OCI-LY1 (cell line): ENCODE results near the gene NEU3.

ENCODE experiments used
- CTCF ChIP-seq: fragments of 200-600 bp; sonication (generic), shearing (Covaris generic); IDR thresholded peaks from 2 replicates; pipeline ENCODE4 v1.5.1; 2017; ENCODE audit warnings: mild to moderate bottlenecking, antibody characterized with exemption, low read length, moderate library complexity, mixed read lengths
- EZH2 ChIP-seq: fragments of 200-600 bp; sonication (generic), shearing (Covaris generic); IDR thresholded peaks from 2 replicates; pipeline ENCODE4 v1.8.0; 2017; ENCODE audit warnings: borderline replicate concordance, mixed run types, mild to moderate bottlenecking, antibody characterized with exemption, low read length, moderate library complexity, mixed read lengths

DNA sequence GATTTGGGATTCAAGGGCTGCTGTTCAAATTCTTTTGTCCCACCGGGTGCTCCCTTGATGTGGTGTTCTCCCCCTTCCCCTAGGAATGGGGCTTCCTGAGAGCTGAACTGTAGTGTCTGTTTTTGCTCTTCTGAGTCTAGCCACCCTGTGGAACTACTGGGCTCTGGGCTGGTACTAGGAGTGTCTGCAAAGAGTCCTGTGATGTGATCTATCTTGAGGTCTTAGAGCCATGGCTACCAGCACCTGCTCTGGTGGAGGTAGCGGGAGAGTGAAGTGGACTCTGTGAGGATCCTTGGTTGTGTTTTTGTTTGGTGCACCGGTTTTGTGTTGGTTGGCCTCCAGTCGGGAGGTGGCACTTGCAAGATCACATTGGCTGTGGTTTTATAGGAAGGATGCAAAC is 61.8 kb downstream of the NEU3 start:
- TF ChIP-seq CTCF = no peak
- no peak for TF ChIP-seq EZH2
